Glomerular endothelial cell (primary cell): ENCODE data around the gene LRIT3. TPM values are rescaled to one million over a fixed set of nuclear protein-coding genes. Genes with fewer than 3 reads are reported as not detected.
"Not testable (repeated sequence)": the region's sequence is repeated elsewhere in the genome, so short reads cannot be mapped to it uniquely, and the experiment has no call there.

ENCODE experiments used
- DNase-seq: peaks from one replicate; pipeline ENCODE4 v3.0.0-alpha.2; 2011; ENCODE audit warnings: low read depth, low spot score; ENCODE audit errors: extremely low read depth
- total RNA-seq: library from RNA; depleted of rRNA; stranded (reverse); fragments of >200 nt; gene quantifications from 2 replicates; pipeline ENCODE4 v1.2.3, GENCODE V29; 2015

Gene LRIT3
- total RNA-seq, 1 donor from 2014 or later, result 0.18 TPM

DNA sequence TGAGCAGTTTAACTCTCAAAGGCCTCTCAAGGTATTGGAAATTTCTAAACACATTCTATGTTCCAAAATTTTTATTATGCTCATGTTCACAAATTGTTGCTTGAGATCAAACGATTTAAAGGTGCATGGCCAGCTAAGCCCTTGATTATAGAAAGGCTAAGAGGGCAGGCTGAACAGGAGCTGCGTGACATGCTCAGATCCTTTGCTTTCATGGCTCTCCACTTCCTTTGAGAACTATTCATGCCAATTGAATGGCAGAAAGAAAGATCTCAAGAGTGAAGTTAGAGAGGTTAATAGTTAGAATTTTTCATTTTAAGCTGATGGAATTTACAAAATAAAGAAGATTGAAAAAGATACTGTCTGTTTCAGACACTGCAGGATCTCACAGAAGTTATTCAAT, 594 bp downstream of the LRIT3 start:
- DNase-seq, result no peak

DNA sequence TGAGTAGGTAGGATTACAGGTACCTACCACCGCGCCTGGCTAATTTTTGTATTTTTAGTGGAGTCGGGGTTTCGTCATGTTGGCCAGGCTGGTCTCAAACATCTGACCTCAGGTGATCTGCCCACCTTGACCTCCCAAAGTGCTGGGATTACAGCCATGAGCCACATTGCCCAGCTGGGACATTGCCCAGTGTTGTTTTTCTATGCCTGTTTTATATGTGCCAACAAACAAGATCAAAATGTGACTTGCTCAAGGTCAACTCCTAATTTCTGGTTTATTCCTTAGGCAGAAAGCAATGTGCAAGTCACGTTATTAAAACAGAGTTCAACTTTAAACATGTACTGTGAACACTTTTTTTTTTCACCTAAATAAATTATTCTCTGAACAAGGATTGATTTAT, 2.7 kb downstream of the LRIT3 start:
- DNase-seq, result no peak

DNA sequence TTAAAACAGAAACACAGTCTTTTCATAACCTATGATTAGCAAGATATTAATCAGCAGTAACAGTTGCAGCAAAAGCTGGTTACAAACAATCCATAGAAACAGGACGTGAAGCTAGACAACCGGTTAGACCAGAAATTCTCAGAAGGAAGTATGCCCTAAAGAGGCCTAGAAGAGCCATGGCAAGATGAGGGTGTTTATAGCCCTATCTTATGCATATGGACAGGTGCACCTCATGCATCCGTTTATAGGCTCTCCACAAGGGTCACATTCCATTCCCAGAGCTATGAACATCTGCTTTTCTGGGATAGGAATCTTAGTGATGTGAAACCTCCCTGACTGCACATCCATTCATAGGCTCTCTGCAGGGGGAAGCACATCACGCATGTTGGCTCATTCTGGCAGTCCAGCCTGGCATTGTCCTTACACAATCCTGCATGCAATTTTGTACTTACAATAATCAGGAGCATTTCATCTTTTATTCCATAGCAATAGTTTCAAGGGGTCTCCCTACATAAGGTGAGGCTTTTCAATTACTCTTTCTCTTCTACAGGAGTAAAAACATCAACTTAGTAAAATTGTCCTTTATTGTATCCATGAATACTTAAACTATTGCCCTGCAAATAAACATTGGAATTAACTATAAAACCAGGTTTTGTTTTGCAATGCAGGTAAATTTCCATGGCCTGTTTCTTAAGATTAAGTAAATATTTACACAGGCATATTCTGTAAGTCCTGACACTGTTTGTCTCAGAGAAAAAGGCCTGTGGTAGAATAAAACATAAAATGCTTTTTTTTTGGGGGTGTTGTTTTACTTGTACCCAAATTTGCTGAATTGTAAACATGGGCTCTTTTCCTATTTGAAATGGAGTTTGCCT, 11.8 kb downstream of the LRIT3 start:
- DNase-seq, result not testable (repeated sequence)

DNA sequence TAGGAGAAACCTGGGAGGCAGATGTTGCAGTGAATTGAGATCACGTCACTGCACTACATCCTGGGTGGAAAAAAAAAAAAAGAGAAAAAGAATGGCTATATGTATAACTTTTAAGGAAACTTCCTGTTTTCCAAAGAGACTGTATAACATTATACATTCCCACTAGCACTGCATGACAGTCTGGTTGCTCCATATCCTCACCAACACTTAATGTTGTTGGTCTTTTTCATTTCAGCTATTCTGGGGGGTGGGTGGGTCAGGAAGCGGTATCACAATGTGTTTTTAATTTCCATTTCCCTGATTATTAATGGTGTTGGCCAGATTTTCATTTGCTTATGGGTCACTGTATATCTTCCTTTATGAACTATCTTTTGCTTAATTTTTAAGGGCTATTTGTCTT, 13.4 kb downstream of the LRIT3 start:
- no peak for DNase-seq

DNA sequence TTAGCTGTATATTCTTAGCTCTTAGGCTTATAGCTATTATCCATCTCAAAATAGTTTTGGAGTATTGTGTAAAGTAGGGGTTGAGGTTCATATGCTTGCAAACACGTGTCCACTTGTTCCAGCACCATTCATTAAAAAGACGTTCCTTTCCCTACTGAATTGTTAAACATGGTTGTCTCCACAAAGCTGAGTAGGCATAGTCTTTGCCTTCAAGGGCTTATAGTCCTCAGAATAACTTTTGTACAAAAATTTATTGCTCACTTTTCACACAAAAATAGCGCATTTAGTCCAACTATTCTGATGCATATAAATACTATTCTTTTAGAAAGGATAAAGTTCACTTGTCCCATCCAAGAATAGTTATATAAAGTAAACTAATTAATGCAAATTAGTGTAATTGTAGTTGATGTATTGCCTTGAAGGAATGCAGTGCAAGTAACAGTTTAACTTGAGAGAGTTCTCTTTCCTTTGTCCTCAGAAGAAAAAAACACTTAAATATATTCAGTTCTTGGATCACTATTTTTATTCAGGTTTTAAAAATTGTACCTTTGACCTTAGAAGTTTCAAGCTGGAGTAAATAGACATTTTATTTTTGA, 14.1 kb downstream of the LRIT3 start:
- DNase-seq, result no peak

DNA sequence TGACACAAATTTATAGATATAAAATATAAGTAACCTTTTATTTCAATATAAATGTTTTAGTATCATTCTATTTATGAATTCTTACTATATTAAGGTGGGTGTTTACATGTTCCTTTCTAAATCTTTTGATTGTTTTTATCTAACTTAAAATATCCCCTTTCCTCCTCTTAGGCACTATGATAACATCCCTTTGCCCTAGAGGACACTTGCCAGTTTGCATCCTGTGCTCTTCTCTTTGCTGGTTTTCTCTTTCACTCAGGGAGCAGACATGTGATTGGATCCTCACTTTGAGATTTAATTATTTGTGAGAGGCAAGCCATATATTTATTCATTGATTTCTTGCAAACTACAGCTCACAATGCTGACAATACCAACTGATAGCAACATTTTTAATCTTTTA, 16.2 kb downstream of the LRIT3 start:
- DNase-seq, result no peak

DNA sequence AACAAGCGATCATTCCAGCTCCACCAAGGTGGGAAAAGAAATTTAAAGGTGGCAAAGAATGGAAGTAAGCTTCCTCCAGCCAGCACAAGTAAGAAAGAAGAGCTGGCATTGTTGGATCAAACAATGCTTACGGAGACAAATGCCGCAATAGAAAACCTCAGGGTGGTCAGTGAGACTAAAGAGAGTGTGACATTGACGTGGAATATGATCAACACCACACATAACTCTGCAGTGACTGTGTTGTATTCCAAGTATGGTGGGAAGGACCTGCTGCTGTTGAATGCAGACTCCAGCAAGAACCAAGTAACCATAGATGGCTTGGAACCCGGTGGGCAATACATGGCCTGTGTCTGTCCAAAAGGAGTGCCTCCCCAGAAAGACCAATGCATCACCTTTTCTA, 22.2 kb downstream of the LRIT3 start:
- no peak for DNase-seq

DNA sequence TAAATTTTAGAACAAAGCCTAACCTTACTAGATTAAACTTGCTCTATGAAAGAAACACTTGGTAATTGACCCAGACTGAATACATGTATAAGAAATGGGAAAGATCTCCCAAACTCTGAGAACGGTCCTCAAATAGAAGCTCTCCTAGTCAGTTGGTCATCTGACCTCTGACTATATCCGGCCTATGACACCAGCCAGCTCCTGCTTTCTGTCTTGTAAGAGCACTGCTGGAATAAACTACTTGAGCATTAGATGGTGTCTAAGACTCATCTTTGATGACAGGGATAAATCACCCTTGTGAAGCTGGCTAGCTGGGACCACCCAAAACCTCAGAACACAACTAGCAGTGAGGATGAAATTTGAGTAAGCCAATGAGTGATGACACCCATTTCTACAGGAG, 24.2 kb downstream of the LRIT3 start:
- DNase-seq, result no peak

DNA sequence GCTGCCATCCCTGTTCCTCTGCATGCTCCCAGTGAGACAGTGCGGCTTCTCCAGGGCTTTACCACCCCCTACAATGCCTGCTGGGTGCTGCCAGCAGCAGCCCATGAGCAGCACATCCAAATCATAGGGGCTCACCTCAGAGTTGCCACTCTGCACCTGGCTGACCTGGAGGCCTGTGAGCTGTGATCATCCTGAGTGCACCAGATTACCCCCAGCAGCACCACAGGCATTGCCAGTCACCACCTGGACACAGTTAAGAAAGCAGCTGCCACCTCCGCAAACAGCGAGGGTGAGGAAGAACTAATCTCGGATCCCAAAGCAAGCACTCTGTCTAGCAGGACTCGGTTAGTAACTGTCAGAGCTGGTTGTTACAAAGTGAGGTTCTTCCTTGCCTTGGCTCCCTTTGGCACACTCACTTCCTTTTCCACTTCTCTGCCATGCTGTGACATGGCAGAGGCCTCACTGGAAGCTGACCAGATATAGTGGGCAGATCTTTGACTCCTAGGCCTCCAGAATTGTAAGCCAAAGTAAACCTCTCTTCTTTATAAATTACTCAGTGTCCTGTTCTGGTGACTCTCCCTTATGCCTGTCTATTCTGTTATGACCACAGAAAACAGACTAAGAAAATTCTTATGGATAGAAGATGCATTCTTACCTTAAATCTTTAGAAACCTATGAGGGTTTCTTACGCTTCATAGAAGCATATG, 25.2 kb downstream of the LRIT3 start:
- no peak for DNase-seq

DNA sequence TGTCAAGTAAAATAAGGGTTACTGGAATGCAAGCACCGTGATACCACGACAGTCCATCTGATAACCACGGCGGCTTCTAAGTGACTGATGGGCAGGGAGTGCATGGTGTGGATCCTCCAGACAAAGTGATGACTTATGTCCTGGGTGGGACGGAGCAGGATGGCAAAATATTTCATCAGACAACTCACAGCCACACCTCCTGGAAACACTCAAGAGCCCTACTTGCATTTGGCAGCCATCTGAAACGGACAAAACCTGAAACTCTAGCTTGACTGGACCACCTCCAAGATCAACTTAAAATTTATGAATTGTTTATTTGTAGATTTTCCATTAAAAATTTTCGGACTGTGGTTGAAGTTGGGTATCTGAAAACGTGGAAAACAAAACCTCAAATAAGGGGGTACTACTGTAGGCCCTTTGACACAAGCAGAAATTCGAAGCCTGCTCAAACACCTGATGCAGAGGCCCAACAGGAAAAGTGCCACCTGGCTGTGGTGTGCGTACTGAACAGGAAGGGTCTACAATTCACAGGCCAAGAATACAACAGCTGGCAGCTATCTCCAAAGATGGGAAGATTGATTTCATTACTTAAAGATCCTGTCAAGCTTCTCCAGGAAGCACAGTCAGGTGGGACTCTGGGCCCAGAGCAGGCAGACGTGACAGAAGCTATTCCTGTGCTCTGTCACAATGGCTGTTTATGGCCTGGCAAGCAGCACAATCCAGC, 26.0 kb downstream of the LRIT3 start:
- no peak for DNase-seq

DNA sequence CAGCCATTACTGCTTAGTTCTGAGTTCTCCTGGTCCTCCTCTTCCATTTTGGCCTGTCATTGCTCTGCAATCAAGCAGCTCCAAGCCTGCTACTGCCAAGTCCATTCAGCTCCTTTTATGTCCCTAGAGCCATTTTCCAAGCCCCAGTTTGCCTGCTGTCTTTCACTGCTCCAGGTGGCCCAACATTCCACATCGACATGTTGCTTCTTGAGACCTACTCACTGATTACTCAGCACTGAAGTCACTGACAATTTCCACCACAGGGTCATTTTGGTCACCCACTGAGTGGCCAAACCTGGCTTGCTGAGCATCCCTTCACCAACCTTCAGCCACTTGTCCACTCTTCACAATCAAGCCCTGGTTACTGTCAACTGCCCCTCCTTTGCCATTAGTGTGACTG, 27.2 kb downstream of the LRIT3 start:
- no peak for DNase-seq

DNA sequence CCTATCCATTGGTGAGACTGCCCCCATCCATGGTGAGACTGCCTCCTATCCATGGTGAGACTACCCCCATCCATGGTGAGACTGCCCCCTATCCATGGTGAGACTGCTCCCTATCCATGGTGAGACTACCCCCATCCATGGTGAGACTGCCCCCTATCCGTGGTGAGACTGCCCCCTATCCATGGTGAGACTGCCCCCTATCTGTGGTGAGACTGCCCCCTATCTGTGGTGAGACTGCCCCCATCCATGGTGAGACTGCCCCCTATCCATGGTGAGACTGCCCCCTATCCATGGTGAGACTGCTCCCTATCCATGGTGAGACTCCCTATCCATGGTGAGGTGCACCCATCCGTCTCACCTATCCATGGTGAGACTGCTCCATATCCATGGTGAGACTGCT, 27.6 kb downstream of the LRIT3 start:
- not testable (repeated sequence) for DNase-seq

DNA sequence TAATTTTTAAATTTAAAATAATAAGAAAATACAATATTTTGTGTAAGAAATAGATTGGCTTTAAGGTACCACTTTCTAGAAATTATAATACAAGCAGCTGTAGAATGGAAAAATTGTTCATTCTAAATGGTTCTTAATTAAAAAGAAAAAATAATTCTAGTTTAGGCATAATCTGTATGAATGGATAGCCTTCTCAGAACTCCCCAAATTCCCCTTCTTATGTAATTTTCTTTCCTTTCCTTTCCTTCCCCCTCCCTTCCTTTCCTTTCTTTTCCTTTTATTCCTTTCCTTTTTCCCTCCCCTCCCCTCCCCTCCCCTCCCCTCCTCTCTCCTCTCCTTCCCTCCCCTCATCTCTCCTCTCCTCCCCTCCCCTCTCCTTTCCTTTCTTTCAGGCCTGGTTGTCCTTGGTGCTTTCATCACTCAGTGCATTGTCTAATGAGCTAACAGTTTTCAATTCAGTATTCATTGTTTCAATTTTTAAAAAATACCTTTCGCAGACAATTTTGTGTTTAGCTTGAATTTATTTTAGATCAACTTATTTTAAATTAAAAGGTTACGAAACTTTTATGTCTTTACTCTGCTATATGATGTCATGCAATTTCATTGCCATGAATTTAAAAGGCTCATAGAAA, 28.8 kb downstream of the LRIT3 start:
- no peak for DNase-seq

DNA sequence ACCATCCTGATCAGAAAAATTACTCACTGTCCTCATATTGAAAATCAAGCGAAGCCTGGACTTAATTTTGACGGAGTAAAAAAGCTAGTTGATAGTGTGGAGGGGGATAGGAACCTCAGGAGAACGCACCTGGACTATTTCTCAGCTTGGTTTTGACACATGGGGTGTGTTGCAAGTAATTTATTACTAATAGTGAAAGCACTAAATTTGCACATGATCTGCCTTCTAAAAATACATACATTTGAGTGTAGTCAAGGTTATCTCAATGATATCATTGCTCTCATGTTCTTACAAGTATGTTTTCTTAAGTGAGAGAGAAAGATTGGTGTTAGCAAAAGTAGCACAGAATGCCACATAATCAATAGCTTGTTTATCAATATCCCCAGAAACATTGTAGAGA, 29.5 kb downstream of the LRIT3 start:
- no peak for DNase-seq

DNA sequence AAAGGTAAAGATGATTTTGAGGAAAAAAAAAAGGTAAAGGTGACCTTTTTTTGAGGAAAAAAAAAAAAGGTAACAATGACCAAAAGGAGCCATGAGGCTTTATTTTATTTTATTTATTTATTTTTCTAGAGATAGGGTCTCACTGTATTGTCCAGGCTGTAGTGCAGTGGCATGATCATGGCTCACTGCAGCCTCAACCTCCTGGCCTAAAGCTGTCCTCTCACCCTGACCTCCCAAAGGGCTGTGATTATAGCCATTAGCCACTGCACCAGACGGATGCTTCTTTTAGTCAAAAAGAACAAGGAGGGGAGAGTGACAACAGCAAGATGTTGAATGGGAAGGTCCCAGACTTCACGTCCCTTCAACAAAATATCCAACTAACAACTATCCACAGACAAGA, 30.4 kb downstream of the LRIT3 start:
- no peak for DNase-seq

DNA sequence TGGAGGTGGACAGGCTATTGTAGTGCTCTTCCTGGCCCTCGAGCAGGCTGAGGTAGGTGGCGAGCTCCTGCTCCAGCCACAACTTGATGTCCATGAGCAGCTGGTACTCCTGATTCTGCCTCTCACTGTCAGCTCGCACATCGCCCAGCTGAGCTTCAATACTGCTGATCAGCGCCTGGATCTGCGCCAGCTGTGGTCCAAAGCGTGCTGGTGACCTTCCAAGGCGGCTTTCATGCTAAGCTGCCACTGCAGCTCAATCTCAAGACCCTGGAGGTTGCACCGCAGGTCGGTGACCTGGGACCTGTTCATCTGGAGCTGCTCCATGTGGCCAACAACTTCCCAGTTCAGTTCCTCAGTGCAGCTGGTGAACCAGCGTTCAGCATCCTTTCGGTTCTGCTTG, 31.2 kb downstream of the LRIT3 start:
- DNase-seq, result no peak

DNA sequence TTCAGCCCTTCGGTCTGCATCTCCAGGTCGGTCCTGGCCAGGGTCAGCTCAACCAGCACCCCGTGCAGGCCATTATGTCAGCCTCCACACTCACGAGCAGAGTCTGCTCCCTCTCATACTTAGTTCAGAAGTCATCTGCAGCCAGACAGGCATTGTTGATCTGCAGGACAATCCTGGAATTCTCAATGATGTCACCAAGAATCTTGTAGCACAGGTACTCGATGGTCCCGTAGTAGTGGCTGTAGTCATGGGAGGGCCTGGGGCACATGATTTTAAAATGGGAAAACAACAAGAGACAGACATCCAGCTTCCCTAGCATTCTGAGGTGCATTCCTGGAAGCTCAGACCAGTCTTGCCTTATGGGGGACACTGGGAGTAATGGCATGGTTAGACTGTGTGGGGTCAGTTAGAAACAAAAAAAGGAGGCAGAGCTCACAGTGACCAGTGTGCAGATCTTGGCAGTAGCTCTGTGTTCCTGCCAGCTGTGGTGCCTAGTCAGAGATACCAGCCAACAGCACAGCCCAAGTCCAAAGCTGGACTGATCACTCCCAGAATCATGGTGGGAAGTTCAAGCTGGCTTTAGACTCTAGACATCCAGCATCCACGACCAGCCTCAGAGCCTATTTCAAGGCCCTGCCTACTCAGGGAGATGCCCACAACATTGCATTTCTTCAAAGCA, 31.9 kb downstream of the LRIT3 start:
- no peak for DNase-seq

DNA sequence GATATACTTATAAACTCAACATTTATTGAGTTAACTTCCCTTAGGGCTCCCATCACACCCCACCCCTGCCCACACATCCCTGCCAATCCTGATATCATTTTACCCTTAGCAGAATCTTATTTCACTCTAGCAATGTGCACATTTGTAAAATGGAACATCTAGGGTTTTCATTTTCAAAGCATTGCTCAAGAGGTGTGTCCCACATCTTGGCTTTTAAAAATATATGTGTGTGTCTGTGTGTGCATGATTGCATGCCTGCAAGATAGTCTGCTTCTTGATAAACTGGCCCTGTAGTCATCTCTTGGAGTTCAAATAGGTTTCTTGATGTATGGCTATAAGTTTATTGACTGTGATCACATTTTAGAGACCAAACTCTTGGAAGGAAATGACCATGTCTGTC, 38.4 kb downstream of the LRIT3 start:
- no peak for DNase-seq

DNA sequence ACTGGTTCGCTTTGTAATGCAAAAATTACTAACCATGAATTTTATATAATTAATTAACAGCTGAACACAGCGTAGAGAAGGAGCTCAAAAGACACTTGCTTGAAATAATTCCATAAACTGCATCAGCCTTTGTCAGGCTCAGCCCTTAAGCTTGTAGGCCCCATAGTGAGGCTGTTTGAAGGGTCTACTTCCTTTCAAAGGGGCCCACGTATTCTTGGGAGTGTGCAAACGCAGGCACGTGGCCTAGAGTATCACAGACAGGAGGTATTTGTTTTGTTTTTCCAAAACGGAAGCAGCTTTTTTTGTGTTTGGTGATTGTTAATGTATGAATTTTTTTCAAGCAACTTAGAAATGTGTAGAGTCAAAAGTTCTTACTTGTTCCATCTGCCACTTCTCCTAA, 39.2 kb downstream of the LRIT3 start:
- DNase-seq, result no peak

DNA sequence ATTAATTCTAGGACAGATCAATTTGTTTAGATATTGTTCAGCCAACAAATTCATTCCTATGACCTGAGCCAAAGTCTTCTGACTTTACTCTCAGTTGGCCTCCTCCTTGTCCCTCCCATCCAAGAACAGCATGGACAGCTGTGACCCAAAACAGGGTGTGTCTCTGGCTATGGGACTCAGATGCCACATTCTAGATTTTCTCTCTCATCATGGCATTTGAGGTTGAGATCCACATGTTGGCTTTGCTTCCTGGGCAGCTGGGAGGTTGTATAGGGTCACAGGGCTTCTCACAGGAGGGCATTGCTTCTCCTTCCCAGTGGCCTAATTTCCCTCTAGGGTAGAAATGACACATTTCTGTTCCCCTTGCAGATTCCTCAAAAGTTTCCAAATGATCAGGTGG, 42.2 kb downstream of the LRIT3 start:
- no peak for DNase-seq
